HG03103 (cell line): Measurements from ENCODE around the gene MCRIP1.
"Not testable (repeated sequence)": the region's sequence is repeated elsewhere in the genome, so short reads cannot be mapped to it uniquely, and the experiment has no call there.

Experiments
- ATAC-seq: cut with Tn5 transposase; IDR thresholded peaks from one replicate; pipeline ENCODE4 v1.9.1; 2021; ENCODE audit warnings: low read depth; ENCODE audit not compliant: unreplicated experiment

Gene MCRIP1

DNA sequence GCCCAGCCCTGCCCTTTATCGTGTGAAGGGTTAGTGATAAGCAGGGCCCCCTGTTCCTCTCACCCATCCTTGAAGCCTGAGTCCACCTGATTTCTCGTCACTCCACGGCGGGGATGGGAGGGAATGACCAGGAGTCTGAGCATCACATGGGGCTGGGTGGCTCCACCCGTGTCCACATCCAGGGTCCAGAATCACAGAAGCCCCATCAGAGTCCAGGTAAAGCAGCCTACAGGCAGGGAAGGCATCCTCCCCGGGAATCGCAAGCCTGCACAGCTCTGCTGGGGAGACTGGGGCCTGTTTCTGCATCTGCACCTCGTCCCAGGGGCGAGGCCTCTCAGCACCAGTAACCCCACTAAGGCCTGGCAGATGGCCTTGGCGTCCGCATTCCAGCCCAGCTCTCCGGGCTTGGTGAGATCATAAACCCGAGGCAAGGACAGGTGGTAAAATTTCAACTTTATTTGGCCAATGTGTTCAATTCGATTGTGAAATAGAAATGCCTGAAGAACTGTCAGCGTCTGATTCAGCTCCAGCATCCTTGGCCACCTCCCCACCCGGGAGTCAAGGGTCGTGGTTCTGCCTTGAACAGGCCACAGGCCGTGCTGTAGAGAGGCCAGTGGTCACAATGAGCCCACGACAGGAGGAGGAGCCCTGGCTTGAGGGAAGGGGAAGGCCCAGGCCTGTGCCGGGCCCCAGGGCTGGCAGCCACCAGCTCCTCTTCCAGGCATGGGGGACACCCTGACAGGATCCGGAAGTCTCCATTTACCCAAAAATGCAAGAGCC lies 9.8 kb upstream of the MCRIP1 start:
- no peak for ATAC-seq

DNA sequence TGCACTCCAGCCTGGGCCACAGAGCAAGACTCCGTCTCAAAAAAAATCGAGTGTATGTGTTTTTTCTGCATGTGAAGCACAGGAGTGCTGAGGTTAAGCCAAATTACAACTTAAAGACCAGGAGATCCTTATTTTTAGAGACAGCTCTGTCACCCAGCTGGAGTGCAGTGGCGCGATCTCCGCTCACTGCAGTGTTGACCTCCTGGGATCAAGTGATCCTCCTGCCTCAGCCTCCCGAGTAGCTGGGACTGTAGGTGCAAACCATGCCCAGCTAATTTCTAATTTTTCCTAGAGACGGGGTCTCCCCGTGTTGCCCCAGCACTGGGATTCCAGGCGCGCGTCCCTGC lies 9.3 kb upstream of the MCRIP1 start:
- ATAC-seq: no peak

DNA sequence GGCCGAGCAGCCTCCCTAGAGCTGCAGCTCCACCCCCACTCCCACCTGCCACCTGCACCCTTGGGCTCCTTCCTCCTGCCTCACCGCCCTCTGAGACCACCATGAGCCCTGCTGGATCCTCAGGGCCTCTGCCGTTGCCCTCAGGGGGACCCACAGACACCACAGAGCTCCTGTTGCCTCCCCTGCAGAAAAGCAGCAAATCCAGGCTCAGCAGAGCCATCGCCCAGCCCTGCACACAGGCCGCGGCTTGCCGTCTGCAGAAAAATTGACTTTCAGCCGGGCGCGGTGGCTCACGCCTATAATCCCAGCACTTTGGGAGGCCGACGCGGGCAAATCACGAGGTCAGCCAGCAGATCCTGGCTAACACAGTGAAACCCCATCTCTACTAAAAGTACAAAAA lies 8.8 kb upstream of the MCRIP1 start:
- no peak for ATAC-seq

DNA sequence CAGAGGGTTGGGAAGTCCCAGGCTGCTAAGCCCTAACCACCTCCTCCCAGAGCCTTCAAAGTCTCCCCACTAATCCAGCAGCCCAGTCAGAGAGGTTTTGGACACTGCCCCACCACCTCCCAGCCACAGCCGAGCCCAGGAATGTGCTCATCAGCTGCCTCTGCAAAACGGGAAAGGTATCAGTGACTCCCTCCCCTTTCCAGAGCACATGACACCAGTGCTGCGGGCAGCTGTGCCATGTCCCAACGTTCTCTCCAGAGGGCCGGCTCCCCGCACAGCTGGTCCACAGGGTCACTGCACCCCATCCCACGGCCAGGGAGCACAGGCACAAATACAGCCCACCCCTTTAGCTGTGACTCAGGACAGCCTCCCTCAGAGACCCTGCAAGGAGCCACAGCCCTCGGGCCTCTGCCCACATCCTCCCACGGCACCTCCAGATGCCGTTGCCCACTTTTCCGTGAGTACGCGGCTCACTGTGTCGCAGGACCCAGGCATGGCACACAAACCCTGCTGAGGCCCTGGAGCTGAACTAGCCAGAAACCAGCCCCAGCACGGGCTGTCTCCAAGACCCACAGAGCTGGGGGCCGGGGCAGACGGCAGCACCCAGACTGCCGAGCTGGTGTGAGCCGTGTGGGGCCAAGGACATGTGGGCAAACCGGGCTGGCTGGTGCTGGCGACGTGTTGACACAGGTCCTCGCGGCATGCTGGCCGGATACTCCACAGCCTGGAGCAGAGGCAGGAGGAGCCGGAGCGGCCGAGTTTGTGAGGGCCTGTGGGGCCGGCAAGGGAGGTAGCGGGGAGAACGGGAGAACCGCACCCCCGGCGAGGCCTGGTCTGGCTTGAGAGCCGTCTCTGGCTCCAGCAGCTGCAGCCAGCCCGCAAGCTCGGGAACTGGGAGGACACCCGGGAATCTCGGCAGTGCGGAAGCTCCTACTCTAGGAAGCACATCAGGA lies 8.0 kb upstream of the MCRIP1 start:
- ATAC-seq: no peak

DNA sequence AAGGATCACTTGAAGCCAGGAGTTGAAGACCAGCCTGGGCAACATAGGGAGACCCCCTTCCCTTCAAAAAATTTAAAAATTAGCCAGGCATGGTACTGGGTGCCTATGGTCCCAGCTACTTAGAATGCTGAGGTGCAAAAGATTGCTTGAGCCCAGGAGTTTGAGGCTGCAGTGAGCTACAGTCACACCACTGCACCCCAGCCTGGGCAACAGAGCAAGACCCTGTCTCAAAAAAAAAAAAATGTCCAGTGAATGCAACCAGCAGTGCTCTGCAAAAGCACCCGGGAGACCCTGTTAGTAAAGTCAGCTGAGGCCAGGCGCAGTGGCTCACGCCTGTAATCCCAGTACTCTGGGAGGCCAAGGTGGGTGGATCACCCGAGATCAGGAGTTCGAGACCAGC lies 7.0 kb upstream of the MCRIP1 start:
- ATAC-seq: not testable (repeated sequence)

DNA sequence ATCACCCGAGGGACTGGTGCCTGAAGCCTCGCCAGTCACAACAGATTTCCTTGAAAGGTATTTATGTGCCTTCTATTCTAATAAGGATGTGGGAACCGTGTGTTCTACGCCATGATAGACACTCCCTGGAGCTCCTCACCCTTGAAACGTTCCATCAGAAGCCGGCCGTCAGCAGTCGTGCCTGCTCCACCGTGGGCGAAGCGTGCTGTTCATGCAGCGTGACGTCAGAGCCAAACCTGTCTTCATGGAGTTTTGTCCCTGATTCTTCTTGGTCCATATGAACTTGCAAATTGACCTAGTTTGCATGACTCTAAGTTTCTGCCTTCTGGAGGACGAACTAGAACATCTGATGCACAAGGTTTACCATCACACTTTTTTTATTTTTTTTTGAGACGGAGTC lies 6.2 kb upstream of the MCRIP1 start:
- no peak for ATAC-seq

DNA sequence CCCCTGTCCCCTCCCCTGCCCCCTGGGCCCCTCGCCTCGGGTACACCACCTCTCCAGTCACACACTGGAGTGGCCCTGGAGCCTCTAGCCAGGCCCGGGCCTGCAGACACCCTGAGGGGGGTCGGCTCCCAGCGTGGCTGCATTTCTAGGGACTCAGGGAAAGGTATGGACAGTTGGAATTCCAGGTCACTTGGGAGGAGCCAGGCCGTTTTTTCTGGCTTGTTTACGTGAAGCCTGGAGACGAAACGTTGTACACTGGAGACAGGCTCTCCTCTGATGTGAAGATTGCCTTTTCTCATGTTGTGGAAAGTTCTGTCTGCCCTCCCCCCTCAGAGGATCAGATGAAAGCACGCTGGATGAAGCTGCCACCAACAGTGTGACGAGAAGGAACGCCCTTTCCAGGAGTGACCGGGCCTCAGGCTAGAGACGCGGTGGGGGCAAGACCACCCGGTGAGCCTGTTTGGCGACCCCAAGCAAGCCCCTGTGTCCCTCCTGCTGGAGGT lies 5.7 kb upstream of the MCRIP1 start:
- no peak for ATAC-seq

DNA sequence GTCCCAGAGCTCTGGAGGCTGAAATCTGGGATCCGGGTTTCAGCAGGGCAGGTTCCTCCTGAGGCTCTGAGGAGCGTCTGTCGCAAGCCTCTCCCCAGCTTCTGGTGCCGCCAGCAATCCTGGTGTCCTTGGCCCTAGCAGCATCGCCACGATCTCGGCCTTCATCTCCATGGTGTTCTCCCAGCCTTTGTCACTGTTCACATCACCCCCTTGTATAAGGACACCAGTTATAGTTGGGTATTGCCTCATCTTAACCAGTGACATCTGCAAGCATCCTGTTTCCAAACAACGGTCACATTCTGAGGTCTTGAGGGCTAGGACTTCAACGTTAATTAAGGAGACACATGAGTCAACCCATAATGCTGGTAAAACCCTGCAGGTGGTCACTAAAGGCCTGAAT lies 4.5 kb upstream of the MCRIP1 start:
- ATAC-seq: no peak

DNA sequence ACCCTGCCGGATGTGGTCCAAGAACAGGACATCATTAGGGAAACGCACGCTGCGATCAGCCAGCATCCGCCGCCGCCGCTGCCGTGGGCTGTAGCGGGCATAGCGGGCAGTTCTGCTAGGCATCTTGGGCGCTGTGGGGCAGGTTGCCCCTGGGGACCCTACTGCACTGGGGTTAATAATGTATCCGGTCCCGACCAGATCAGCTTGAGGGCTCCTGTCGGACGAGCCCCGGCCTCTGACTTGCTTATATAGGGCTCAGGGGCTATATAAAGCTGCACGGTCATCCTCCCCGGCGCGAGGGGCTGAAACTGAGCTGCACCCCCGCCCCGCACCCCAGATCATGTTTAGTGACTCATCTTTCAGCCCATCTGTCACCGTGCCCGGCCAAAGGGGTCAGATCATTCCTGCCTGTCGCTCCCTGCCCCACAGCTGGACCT lies 1.8 kb upstream of the MCRIP1 start, which contains the start of gene PPP1R27:
TSS of gene PPP1R27 (minus strand) at position 220 of the 437 bp plus-strand sequence. CDS start at position 123, 97 bp downstream.
- no peak for ATAC-seq

DNA sequence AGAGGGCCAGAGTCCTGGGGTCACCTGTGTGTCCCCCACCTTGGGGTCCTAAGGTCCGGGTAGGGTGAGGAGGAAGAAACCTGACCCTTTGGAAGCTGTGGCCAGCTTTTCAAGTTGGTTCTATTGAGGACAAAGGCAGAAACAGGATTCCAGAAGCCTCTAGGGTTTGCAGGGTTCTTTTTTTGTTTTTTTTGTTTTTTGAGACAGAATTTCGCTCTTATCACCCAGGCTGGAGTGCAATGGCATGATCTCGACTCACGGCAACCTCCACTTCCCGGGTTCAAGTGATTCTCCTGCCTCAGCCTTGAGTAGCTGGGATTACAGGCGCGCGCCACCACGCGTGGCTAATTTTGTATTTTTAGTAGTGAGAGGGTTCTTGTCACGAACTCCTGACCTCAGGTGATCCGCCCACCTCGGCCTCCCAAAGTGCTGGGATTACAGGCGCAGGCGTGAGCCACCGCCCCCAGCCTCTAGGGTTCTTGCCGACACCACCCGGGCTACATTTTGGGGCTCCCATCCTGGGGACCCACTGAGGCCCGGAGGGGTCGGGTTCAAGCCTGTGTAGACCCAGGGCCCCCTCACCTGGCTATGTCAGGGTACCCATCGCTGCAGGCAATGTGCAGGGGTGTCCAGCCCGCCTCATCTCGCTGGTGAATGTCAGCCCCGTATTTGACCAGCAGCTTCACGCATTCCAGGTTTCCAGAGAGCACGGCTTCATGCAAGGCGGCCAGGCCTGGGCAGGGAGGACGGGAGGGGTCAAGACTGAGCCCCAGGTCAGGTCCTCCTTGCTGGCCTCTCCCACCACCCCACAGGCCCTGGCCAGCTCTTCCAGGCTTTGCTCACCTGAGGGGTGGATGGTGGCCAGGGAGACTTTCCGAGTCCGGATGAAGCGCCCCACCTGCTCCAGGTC lies 1.1 kb upstream of the MCRIP1 start:
- ATAC-seq: no peak

DNA sequence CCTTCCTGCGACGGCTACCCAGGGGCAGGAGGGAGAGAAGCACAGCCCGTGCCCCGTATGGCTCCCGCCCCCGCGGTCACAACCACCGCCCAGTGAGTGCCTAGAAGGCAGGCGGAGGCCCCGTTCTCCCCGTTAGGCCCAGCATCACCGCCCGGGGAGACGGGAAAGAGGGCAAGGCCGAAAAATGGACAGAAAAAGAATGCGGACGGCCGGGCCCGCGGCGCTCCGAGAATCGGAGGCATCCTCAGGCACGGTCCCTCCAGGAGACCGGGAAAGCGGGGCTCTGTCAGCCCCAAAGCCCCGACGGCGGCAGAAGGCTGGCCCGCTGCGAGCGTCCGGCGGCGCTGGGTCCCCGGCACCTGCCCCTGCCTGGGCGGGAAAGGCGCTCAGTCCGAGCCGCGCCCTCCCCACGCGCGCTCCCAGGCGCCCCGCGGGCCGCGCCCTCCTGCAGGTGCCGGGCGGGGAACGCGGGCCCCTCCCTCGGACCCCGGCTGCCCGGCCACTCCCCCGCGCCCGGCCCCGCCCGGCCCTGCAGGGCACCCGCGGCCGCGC lies 407 bp downstream of the MCRIP1 start:
- ATAC-seq: no peak

DNA sequence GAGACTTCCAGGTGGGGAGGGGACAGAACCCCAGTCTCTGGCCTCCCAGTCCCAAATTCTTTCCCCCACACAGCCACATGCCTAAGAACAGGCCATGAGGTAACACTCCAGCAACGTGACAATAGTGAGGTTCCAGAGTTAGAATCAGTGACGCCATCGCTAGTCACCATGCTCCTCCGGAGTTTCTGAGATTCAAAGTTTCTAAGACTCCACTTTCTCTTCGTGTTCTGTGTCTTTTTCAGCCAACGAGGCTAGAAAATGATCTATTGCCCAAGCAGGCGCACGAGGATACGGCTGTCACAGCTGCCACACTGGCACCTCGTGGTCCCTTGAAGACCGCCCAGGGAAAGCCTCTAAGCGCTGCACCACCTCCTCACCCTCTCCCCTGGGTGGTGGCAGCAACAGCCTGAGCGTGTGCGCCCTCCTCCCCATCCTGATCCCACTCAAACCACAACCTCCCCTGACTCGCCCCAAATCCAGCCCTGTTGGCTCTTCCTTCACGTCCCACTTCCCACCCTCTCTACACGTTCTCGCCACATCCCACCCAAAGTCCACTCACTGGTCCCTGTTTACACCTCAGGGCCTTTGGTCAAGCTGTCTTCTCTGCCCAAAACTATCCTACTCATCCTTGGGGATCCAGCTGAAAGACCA lies 1.0 kb downstream of the MCRIP1 start:
- no peak for ATAC-seq

DNA sequence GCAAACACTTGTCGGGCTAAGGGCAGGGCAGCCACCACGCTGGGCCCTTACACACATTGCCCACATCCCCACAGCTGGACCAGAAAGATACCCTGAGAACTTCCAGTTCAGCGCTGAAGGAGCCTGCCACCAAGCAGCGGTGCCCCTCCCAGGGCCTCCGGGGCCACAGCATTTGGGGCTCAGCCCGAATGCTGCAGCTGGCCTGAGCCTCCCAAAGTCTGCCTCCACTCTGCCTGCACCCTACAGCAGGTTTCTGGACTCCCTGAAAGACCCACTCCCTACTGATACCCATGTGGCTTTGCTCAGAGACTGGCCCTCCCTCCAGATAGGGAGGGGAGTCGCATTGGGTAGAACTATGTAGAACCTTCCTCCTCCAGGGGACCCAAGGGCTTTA lies 1.5 kb downstream of the MCRIP1 start:
- no peak for ATAC-seq

DNA sequence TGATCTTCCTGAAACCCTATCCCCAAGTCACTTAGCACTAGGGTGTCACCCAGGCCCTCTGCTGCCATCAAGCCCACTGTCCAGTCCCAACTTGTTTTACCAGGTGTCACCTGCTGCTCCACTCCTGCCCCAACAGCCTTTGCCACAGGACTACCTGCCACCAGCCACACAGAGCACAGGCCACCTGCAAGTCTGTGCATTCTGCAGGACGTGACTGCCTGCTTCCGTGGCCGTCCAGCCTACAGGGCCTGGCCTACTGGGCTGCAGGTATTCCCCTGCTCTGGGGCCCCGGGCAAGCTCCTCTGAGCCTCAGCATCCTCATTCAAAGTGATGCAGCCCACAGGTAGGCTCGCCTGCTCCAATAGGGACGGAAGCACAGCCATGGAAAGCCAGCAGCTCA lies 3.2 kb downstream of the MCRIP1 start:
- ATAC-seq: no peak

DNA sequence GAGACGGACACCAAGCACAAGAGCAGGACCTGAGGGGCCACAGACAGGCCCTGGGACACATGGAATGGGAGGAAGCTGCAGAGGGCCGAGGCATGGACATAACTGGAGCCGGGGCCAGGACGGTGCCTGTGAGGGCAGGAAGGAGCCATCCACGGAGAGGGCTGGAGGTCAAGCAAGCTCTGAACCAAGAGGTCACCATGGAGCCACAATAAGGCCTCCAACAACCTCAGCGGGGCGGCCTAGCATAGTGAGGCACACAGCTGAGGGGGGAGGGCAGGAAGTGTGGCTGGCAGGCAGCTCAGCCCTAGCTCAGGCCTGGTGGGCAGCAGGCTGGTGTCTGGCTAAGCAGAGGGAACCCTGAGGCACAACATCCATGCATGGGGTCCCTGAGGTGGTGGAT lies 4.4 kb downstream of the MCRIP1 start:
- no peak for ATAC-seq

DNA sequence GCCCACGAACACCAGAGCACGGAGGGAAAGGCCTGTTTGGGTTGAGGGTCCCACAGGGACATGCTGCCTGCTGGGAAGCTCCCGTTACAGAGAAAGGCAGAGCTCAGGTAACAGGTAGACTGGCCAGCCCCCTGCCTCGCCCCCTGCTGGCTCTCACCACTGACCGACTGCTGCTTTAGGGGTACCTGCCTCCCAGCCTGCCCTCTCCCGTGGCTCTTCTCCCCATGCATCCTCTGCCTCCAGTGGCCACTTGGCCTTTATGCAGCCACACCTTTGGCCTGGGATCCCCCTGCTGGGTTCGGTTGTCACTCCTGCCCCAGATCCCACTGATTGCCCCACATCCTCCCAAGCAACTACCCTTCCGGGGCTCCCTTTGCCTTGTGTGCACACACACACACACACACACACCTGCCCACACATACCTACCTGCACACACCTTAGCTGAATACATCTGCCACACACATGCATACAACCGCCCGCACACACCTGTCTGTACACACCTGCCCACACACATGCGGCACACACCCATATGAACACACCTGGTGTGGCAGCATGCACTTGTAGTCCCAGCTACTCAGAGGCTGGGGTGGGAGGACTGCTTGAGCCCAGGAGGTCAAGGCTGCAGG lies 7.1 kb downstream of the MCRIP1 start:
- no peak for ATAC-seq

DNA sequence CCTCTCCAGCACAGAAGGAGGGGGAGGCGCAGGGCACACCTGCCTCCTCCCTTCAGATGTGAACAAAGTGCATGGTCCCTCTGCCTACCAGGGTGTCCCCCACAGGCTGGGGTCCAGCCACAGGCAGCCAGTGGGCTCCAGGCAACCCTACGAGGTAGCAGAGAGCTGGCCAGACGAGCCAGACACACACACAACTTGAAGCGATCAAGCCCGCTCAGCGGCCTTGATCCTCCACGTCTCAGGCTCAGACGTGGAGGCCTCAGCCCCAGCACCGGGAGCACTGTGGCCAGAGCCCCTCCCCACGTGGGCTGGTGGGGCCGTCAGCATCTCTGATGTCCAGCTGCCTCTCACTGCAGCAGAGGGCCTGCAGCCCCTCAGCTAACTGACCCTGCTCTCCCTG lies 8.5 kb downstream of the MCRIP1 start:
- no peak for ATAC-seq

DNA sequence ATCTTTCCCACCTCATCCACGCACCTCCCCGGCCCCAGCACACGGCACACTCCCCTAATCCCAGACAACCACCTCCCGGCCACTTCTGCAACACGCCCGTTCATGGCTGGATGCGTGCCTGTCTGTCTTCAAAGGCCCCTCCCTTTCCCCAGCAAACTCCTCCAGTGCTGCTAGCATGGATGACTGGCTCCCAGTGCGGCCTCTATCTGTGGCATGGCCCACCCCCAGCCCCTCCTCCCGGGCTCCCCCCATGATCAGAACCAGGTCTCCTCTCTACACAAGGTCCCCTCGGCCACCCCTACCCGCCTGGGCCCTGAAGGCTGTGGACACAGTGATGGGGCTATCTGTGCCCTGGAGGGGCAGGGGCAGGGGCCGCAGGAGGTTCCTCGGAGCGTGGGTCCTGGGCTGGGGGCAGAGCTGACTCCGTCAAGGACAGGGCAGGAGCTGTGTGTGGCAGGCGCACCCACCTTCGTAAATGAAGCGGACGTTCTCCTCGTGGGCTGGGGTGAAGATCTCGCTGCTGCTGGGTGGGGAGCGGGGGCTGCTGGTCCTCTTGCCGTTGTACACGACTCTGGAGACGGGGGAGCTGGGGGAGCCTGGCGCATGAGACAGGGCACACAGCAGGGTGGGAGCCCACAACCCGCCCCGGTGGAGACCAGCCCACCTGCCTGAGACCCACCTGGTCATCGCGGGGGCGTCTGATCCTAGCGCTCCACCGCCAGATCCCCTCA lies 9.1 kb downstream of the MCRIP1 start:
- no peak for ATAC-seq
